ENCODE measurements around the gene FGF7. TPM values are rescaled to one million over a fixed set of nuclear protein-coding genes. Genes with fewer than 3 reads are reported as not detected.

FGF7 gene
- total RNA-seq, 4 donors from 2014 or later = 29.2 to 109 (median 55.8) TPM

DNA sequence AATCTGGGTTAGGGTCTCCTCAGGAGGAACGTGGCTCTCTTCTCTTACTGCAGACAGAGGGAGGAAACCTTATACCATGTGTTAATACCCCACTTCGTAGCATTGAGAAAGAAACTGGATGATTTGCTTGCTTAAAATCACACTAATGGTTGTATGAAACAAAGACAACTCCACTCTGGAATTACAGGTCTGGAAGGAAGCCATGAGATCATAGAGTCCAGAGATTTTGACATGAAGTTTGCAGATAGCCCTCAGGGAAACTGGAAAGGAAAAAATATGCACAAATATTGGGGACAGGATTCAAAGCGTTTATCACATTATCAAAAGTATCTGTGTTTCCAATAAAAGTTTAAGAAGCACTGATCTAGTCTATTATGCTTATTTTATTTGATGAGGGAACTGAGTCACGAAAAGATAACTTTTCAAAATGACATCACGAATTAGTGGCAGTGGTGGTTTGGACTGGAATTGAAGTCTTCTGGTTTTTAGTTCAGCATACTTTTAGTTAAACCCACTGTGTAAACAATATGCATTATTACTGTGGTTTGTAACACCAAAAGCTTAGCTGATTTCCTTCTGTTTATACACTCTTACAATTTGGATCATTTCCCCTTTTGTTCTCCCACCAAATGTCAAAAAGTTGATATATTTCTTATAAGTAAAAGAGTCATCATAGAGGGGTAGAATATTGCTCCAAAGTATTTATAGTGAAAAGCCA, 16.8 kb downstream of the FGF7 start:
- TF ChIP-seq, protein P1, sequence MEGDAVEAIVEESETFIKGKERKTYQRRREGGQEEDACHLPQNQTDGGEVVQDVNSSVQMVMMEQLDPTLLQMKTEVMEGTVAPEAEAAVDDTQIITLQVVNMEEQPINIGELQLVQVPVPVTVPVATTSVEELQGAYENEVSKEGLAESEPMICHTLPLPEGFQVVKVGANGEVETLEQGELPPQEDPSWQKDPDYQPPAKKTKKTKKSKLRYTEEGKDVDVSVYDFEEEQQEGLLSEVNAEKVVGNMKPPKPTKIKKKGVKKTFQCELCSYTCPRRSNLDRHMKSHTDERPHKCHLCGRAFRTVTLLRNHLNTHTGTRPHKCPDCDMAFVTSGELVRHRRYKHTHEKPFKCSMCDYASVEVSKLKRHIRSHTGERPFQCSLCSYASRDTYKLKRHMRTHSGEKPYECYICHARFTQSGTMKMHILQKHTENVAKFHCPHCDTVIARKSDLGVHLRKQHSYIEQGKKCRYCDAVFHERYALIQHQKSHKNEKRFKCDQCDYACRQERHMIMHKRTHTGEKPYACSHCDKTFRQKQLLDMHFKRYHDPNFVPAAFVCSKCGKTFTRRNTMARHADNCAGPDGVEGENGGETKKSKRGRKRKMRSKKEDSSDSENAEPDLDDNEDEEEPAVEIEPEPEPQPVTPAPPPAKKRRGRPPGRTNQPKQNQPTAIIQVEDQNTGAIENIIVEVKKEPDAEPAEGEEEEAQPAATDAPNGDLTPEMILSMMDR (IDR thresholded peaks at IDR 0.05; ENCODE audit: low read depth) = no peak

DNA sequence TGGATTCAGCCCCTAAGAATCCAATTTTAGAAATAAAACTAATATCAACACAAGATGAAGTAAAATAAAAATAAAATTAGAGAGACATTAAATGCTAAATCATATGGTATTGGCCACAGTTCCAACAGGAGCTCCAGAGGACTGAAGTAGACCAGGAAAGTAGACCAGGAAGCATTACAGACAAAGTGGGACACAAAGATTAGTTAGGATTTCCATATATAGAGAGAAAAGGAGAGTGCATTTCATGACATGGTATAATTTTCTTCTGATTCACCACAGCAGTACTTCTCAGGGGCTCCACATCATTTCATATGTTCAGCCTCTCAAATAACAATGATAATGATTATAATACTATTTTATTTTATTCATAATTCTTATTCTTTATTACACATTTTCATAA, 18.3 kb downstream of the FGF7 start:
- TF ChIP-seq, protein P1 (IDR thresholded peaks at IDR 0.05; ENCODE audit: low read depth) = no peak

GRCh38 chr15:49441816-49442215, 18.8 kb downstream of the FGF7 start:
- TF ChIP-seq, protein P1 (IDR thresholded peaks at IDR 0.05; ENCODE audit: low read depth) = no peak

- TF ChIP-seq, protein P1 (IDR thresholded peaks at IDR 0.05; ENCODE audit: low read depth) = no peak
These were observed 29.6 kb downstream of the FGF7 start for GRCh38 chr15:49452595-49452994.

DNA sequence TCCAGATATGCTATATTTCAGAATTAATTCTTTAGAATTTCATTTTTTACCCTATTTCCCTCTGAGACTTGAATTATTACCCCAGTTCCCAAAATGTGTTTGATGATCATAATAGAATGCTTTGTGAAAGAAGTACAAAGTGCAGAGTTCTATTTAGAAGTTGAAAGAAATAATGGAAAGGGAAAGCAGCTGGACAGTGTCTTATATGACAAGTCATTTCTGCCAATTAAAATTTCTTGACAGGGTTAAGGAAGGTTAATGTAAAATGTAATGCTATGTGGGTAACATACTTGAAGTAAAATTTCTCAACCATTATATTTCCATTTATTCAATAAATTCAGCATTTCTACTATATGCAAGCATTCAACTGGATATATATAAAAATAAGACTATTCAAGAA, 33.1 kb downstream of the FGF7 start:
- TF ChIP-seq, protein P1 (IDR thresholded peaks at IDR 0.05; ENCODE audit: low read depth) = no peak

DNA sequence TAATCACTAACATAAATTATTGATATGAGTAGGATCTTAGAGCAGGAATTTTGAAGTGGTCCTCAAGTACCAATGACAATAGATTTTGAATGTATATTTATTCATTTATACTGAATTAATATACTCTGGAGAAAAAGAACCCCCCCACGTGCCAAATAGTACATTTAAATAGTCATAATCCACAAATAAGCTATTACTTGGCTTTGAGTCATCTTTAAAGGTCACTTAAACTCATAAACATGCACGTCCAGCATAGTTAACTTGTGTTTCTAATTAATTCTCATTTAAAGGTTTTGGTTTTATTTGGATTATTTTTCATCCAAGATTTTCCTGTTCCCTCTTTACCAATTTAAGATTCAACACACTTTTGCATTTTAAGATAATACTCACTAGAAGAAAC, 35.1 kb downstream of the FGF7 start:
- TF ChIP-seq, protein P1 (IDR thresholded peaks at IDR 0.05; ENCODE audit: low read depth) = no peak

DNA sequence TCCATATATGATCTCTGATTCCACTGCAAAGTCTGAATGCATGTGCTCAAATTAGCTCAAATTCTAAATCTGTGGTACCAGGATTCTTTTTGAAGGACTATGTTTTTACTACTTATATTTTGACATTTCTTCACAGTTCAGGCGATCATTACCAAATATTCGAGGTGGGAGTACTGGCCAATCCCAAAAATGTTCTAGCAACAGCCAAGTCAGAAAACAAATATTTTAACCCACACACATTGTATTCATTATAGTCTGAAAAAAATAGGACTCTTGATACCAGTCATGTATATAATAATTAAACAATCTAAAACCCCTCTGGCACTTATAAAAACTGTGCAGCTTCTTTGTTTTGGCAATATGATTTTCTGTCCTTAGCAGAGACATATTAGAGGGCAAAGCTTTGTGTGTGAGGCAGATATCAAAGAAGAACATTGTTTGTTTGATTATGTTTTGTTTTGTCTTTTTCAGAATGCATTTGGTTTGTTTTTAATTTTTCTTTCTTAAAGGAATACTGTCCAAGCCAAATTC, 37.4 kb downstream of the FGF7 start:
- TF ChIP-seq, protein P1 (IDR thresholded peaks at IDR 0.05; ENCODE audit: low read depth) = no peak

All from subcutaneous adipose tissue (tissue), 4 donors.